ENCODE measurements around the gene MCUB.

Gene MCUB

DNA sequence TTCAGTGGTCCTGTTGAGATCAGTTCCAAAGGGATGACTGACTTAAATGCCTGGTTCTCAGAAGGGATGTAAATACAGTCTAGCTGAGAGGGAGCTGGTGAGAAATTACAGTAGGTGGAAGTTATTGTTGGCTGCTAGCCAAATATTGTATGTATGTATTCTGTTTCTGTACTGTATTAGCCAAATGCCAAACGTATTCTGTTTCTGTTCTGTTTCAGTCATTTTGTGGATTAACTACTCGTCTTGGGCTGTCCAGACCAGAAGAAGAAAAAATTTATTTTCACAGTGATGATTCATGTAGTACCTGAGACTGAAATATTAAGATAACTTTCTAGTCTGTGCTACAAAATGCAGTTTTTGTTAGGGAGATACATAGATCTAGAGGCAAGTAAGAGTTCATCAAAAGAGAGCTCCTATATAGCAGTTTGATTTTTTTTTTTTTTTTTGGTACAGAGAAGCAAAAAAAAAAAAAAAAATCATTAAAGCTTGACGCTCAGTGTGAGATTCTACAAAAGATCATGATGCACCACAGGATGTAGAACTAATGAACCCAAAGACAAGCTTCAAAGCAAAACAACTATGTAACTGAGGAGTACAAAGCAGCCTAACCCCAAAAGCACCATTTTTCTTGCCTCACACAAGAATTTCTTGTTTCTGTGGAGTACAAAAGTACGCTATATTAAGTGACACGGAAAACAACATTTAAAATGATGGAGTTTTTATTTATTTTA, 88.4 kb downstream of the MCUB start:
- H3K9me3 ChIP-seq (ENCODE audit: control insufficient read depth in 5 of 5, low read length in 5 of 5) = peaks cover 0 to 15% (median 11%) of the 10 kb centered on the region in 5 donors
- no peak overlapping the region for H3K4me3 ChIP-seq (ENCODE audit: low read depth in 1 of 5, low read length in 5 of 5)
- H3K36me3 ChIP-seq (ENCODE audit: control insufficient read depth in 5 of 5, insufficient read depth in 5 of 5, low read length in 5 of 5) = peaks cover 0 to 4% (median 0%) of the 10 kb centered on the region in 5 donors
- no peak overlapping the region for H3K9ac ChIP-seq (ENCODE audit: low read length in 5 of 5)
- no peaks in the 10 kb centered on the region for H3K27me3 ChIP-seq (ENCODE audit: control insufficient read depth in 5 of 5, insufficient read depth in 4 of 5, low read length in 5 of 5)
- H3K4me1 ChIP-seq (ENCODE audit: control insufficient read depth in 5 of 5, insufficient read depth in 5 of 5, low read length in 5 of 5) = no peaks in the 10 kb centered on the region
- no peak overlapping the region for H3K27ac ChIP-seq (ENCODE audit: low read depth, low read length)

GRCh38 chr4:109648997-109649575, 89.0 kb downstream of the MCUB start:
- Histone ChIP-seq H3K27me3 (ENCODE audit: control insufficient read depth in 5 of 5, insufficient read depth in 4 of 5, low read length in 5 of 5) (no peaks in the 10 kb centered on the region), H3K36me3 (ENCODE audit: control insufficient read depth in 5 of 5, insufficient read depth in 5 of 5, low read length in 5 of 5) (peaks cover 0 to 4% (median 0%) of the 10 kb centered on the region in 5 donors), H3K27ac (ENCODE audit: low read depth, low read length) (no peak overlapping the region), H3K9ac (ENCODE audit: low read length in 5 of 5) (no peak overlapping the region), H3K9me3 (ENCODE audit: control insufficient read depth in 5 of 5, low read length in 5 of 5) (peaks cover 0 to 15% (median 11%) of the 10 kb centered on the region in 5 donors), H3K4me1 (ENCODE audit: control insufficient read depth in 5 of 5, insufficient read depth in 5 of 5, low read length in 5 of 5) (no peaks in the 10 kb centered on the region), H3K4me3 (ENCODE audit: low read depth in 1 of 5, low read length in 5 of 5) (no peak overlapping the region)

DNA sequence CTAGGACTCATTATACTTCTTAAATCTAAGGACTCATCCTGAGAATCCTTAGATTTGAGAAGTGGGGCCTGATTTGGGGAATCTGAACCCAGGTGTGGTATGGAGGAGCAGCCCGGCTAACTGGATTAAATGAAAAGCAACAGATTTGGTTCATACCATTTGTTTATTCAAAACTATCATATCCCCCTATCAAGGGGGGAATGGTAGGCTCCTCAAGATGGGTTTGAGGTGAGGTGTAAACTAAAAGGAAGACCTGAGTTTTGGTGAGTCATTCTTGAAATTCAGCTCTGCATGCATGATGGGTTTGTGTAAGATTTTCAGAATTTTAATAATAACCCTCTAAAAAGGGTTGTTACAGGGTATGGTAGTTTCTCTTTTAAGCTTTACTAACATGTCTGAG, 89.8 kb downstream of the MCUB start:
- no peaks in the 10 kb centered on the region for H3K27me3 ChIP-seq (ENCODE audit: control insufficient read depth in 5 of 5, insufficient read depth in 4 of 5, low read length in 5 of 5)
- no peak overlapping the region for H3K27ac ChIP-seq (ENCODE audit: low read depth, low read length)
- H3K4me3 ChIP-seq (ENCODE audit: low read depth in 1 of 5, low read length in 5 of 5) = no peak overlapping the region
- H3K9ac ChIP-seq (ENCODE audit: low read length in 5 of 5) = no peak overlapping the region
- H3K4me1 ChIP-seq (ENCODE audit: control insufficient read depth in 5 of 5, insufficient read depth in 5 of 5, low read length in 5 of 5) = no peaks in the 10 kb centered on the region
- peaks cover 0 to 15% (median 11%) of the 10 kb centered on the region in 5 donors for H3K9me3 ChIP-seq (ENCODE audit: control insufficient read depth in 5 of 5, low read length in 5 of 5)
- peaks cover 0 to 4% (median 0%) of the 10 kb centered on the region in 5 donors for H3K36me3 ChIP-seq (ENCODE audit: control insufficient read depth in 5 of 5, insufficient read depth in 5 of 5, low read length in 5 of 5)

GRCh38 chr4:109655396-109655795, 95.3 kb downstream of the MCUB start:
- Histone ChIP-seq H3K4me3 (ENCODE audit: low read depth in 1 of 5, low read length in 5 of 5) (no peak overlapping the region), H3K27me3 (ENCODE audit: control insufficient read depth in 5 of 5, insufficient read depth in 4 of 5, low read length in 5 of 5) (no peaks in the 10 kb centered on the region), H3K9ac (ENCODE audit: low read length in 5 of 5) (no peak overlapping the region), H3K4me1 (ENCODE audit: control insufficient read depth in 5 of 5, insufficient read depth in 5 of 5, low read length in 5 of 5) (no peaks in the 10 kb centered on the region), H3K9me3 (ENCODE audit: control insufficient read depth in 5 of 5, low read length in 5 of 5) (peaks cover 0 to 12% (median 7%) of the 10 kb centered on the region in 5 donors), H3K36me3 (ENCODE audit: control insufficient read depth in 5 of 5, insufficient read depth in 5 of 5, low read length in 5 of 5) (peaks cover 0 to 3% (median 0%) of the 10 kb centered on the region in 5 donors), H3K27ac (ENCODE audit: low read depth, low read length) (no peak overlapping the region)

- H3K4me1 ChIP-seq (ENCODE audit: control insufficient read depth in 5 of 5, insufficient read depth in 5 of 5, low read length in 5 of 5) = no peaks in the 10 kb centered on the region
- H3K9ac ChIP-seq (ENCODE audit: low read length in 5 of 5) = no peak overlapping the region
- no peak overlapping the region for H3K27ac ChIP-seq (ENCODE audit: low read depth, low read length)
- H3K27me3 ChIP-seq (ENCODE audit: control insufficient read depth in 5 of 5, insufficient read depth in 4 of 5, low read length in 5 of 5) = no peaks in the 10 kb centered on the region
- peaks cover 0 to 3% (median 0%) of the 10 kb centered on the region in 5 donors for H3K36me3 ChIP-seq (ENCODE audit: control insufficient read depth in 5 of 5, insufficient read depth in 5 of 5, low read length in 5 of 5)
- no peak overlapping the region for H3K4me3 ChIP-seq (ENCODE audit: low read depth in 1 of 5, low read length in 5 of 5)
- H3K9me3 ChIP-seq (ENCODE audit: control insufficient read depth in 5 of 5, low read length in 5 of 5) = peaks cover 0 to 2% (median 0%) of the 10 kb centered on the region in 5 donors
These were observed 97.9 kb downstream of the MCUB start for GRCh38 chr4:109657854-109658418.

DNA sequence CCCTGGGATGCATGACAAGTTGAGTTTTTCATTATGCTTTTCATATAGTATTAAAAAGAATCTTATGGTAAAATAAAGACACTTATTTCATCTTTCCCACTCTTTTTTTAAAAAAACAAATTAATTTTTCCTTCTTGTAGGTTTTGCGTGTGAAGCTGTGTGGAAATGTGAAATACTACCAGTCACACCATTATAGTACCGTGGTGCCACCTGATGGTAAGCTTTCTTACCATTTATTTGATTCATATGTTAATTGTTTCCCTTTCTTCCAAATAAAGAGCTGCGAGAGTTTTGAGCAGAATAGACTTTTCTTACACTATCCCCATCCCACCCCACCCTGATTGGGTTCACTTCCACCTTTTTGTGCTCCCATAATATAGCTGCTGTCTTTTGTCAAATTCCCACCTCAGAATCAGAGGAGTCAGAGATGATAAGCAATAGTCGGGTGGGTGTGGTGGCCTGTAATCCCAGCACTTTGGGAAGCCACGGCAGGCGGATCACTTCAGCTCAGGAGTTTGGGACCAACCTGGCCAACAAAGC, 98.9 kb downstream of the MCUB start:
- H3K9me3 ChIP-seq (ENCODE audit: control insufficient read depth in 5 of 5, low read length in 5 of 5) = no peaks in the 10 kb centered on the region
- H3K4me3 ChIP-seq (ENCODE audit: low read depth in 1 of 5, low read length in 5 of 5) = no peak overlapping the region
- H3K9ac ChIP-seq (ENCODE audit: low read length in 5 of 5) = no peak overlapping the region
- H3K36me3 ChIP-seq (ENCODE audit: control insufficient read depth in 5 of 5, insufficient read depth in 5 of 5, low read length in 5 of 5) = peaks cover 0 to 6% (median 0%) of the 10 kb centered on the region in 5 donors
- H3K4me1 ChIP-seq (ENCODE audit: control insufficient read depth in 5 of 5, insufficient read depth in 5 of 5, low read length in 5 of 5) = no peaks in the 10 kb centered on the region
- no peak overlapping the region for H3K27ac ChIP-seq (ENCODE audit: low read depth, low read length)
- H3K27me3 ChIP-seq (ENCODE audit: control insufficient read depth in 5 of 5, insufficient read depth in 4 of 5, low read length in 5 of 5) = no peaks in the 10 kb centered on the region

- Histone ChIP-seq H3K27ac (ENCODE audit: low read depth, low read length) (no peak overlapping the region), H3K9me3 (ENCODE audit: control insufficient read depth in 5 of 5, low read length in 5 of 5) (no peaks in the 10 kb centered on the region), H3K9ac (ENCODE audit: low read length in 5 of 5) (no peak overlapping the region), H3K36me3 (ENCODE audit: control insufficient read depth in 5 of 5, insufficient read depth in 5 of 5, low read length in 5 of 5) (peaks cover 0 to 6% (median 0%) of the 10 kb centered on the region in 5 donors), H3K4me1 (ENCODE audit: control insufficient read depth in 5 of 5, insufficient read depth in 5 of 5, low read length in 5 of 5) (peaks cover 0 to 2% (median 0%) of the 10 kb centered on the region in 5 donors), H3K4me3 (ENCODE audit: low read depth in 1 of 5, low read length in 5 of 5) (no peak overlapping the region), H3K27me3 (ENCODE audit: control insufficient read depth in 5 of 5, insufficient read depth in 4 of 5, low read length in 5 of 5) (no peaks in the 10 kb centered on the region)
These were observed 102.1 kb downstream of the MCUB start for GRCh38 chr4:109662116-109662515.

DNA sequence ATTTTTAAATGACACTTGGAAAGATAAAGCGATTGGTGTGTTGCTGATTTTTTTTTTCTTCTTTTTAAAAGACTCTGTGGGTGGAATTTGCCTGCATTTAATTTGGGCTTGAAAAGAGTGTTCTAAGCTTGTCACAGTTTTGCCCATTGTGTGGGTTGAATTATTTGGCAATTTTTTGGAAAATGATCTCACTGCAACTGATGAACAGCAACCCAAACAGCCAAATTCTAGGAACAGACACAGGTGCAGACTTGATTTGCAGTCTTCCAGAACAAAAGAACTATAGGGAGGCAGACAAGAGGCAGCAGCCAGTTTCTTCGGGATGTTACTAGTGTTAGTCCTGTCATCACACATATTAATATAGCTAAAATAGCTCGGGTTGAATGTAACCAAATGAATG, 102.7 kb downstream of the MCUB start:
- H3K4me3 ChIP-seq (ENCODE audit: low read depth in 1 of 5, low read length in 5 of 5) = no peak overlapping the region
- no peaks in the 10 kb centered on the region for H3K27me3 ChIP-seq (ENCODE audit: control insufficient read depth in 5 of 5, insufficient read depth in 4 of 5, low read length in 5 of 5)
- no peak overlapping the region for H3K27ac ChIP-seq (ENCODE audit: low read depth, low read length)
- H3K9me3 ChIP-seq (ENCODE audit: control insufficient read depth in 5 of 5, low read length in 5 of 5) = no peaks in the 10 kb centered on the region
- H3K4me1 ChIP-seq (ENCODE audit: control insufficient read depth in 5 of 5, insufficient read depth in 5 of 5, low read length in 5 of 5) = peaks cover 0 to 2% (median 0%) of the 10 kb centered on the region in 5 donors
- H3K36me3 ChIP-seq (ENCODE audit: control insufficient read depth in 5 of 5, insufficient read depth in 5 of 5, low read length in 5 of 5) = peaks cover 0 to 6% (median 0%) of the 10 kb centered on the region in 5 donors
- peak overlapping the region in 1 of 5 donors; percentile 37 for H3K9ac ChIP-seq (ENCODE audit: low read length in 5 of 5)

DNA sequence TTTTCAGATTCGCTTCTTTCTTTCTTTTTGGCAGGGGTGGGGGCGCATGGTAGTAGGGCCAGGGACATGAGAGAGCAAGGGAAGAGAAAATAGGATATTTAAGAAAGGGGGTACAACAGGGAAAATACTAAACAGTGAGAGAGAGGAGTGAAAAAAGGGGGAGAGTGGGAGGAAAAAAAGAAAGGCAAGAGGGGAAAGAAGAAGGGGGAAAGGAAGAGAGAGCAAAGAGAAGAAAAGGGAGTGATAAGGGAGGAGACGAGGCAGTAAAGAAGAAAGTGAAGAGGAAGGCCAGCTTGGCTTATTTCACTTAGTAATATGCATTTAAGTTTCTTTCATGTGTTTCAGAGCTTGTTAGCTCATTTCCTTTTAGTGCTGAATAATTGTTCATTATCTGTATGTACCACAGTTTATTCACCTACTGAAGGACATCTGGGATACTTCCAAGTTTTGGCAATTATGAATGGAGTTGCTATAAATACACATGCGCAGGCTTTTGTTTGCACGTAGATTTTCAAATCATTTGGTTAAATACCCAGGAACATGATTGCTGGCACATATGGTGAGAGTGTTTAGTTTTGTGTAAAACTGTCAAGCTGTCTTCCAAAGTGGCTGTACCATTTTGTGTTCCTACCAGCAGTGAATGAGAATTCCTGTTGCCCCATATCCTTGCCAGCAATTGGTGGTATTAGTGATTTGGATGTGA, 105.9 kb downstream of the MCUB start:
- peaks cover 0 to 2% (median 0%) of the 10 kb centered on the region in 5 donors for H3K4me1 ChIP-seq (ENCODE audit: control insufficient read depth in 5 of 5, insufficient read depth in 5 of 5, low read length in 5 of 5)
- no peak overlapping the region for H3K9ac ChIP-seq (ENCODE audit: low read length in 5 of 5)
- no peak overlapping the region for H3K4me3 ChIP-seq (ENCODE audit: low read depth in 1 of 5, low read length in 5 of 5)
- no peaks in the 10 kb centered on the region for H3K27me3 ChIP-seq (ENCODE audit: control insufficient read depth in 5 of 5, insufficient read depth in 4 of 5, low read length in 5 of 5)
- H3K27ac ChIP-seq (ENCODE audit: low read depth, low read length) = no peak overlapping the region
- H3K36me3 ChIP-seq (ENCODE audit: control insufficient read depth in 5 of 5, insufficient read depth in 5 of 5, low read length in 5 of 5) = peaks cover 0 to 6% (median 0%) of the 10 kb centered on the region in 5 donors
- no peaks in the 10 kb centered on the region for H3K9me3 ChIP-seq (ENCODE audit: control insufficient read depth in 5 of 5, low read length in 5 of 5)
